GM12892 (cell line): ENCODE results near the gene ISCA2.

Source experiments
- POLR2A ChIP-seq: IDR thresholded peaks from 2 replicates; pipeline ENCODE4 v1.6.1; 2011; ENCODE audit warnings: low read depth, low read length, control low read depth
- POLR2AphosphoS5 ChIP-seq: IDR thresholded peaks from 2 replicates; pipeline ENCODE4 v1.6.1; 2011; ENCODE audit warnings: low read depth, low read length, control low read depth
- TAF1 ChIP-seq: IDR thresholded peaks from 2 replicates; pipeline ENCODE4 v1.6.1; 2011; ENCODE audit warnings: low read depth, mild to moderate bottlenecking, control low read depth, low read length, borderline replicate concordance

DNA sequence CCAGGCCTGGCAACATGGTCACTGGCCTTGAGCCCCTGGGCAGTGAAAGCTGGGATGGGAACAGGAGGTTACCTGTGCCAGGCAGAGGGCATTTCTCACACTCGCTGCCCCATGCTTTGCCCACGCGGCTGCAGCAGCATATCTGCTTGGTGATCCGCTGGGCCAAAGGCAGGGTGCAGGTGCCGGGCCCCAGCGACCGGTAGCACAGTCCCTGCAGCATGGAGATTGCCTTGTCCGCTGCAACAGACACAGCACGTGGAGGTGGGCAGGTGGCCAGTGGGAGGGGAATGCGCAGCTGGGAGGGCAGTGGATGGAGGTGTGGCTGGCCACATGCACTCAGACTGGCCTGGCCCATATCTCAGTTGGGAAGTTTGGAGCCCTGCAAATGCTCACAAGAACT lies 35.3 kb downstream of the ISCA2 start:
- TF ChIP-seq TAF1 = no peak
- TF ChIP-seq POLR2A = no peak
- TF ChIP-seq POLR2AphosphoS5 = no peak
